K562 (cell line): ENCODE data around the gene PAM. TPM values are rescaled to one million over a fixed set of nuclear protein-coding genes. Genes with fewer than 3 reads are reported as not detected.

Source experiments
- ATAC-seq: fragments of 200-7000 bp; cut with Tn5 transposase; 3 replicates; pipeline ENCODE4 v1.9.1; 2020; ENCODE audit warnings: moderate library complexity
- BruUV-seq: library from RNA; stranded (reverse); fragments of 400-500 nt; replicated peaks from 2 replicates; lab custom pipeline; 2021; lab: Mats Ljungman, UMichigan
- CTCF ChIA-PET: fragments of 300-600 bp; formaldehyde crosslinking; extraction: SDS; loops from one replicate; lab custom pipeline; 2021; ENCODE audit warnings: low intra/inter-chr PET ratio; lab: Yijun Ruan, JAX
- POLR2A ChIA-PET: fragments of 300-600, 350-650 bp; sonication (Branson Sonifier 250); formaldehyde crosslinking; extraction: SDS; loops from one replicate; lab custom pipeline; 2021; ENCODE audit warnings: antibody characterized with exemption, inconsistent platforms; lab: Yijun Ruan, JAX
- DNase-seq, 4 experiments: peaks; one replicate each; pipeline versions ENCODE4 v3.0.0 to v3.0.0-alpha.2; 2011 to 2018; ENCODE audit warnings: low spot score in 3 of 4, mixed read lengths in 3 of 4; ENCODE audit errors: extremely low read depth in 1 of 4
- FAIRE-seq: peaks from 2 replicates; lab custom pipeline; 2011; peaks lifted over from hg19 to GRCh38; lab: Jason Lieb, UNC
- H2AFZ ChIP-seq: 2 replicates; pipeline ENCODE4 v1.6.0; 2011; ENCODE audit warnings: low read depth, low read length, control low read depth, inconsistent platforms
- H3K27ac ChIP-seq: fragments of 200-600 bp; 3 replicates; pipeline ENCODE4 v1.8.0; 2011; ENCODE audit warnings: low read depth, mild to moderate bottlenecking, control low read depth, inconsistent platforms, low read length, moderate library complexity, mixed read lengths; ENCODE audit errors: extremely low read depth
- H3K27me3 ChIP-seq, 2 experiments: fragments of 300-600 bp in 1 of 2; 2 replicates in 1 of 2; 3 replicates in 1 of 2; pipeline versions ENCODE4 v1.6.0 to v1.8.0; 2011; ENCODE audit warnings: inconsistent platforms in 2 of 2, low read length in 2 of 2, mild to moderate bottlenecking in 1 of 2, mixed read lengths in 1 of 2, moderate library complexity in 1 of 2; ENCODE audit not compliant: control insufficient read depth in 2 of 2, insufficient read depth in 2 of 2
- H3K36me3 ChIP-seq: fragments of 300-600 bp; 3 replicates; pipeline ENCODE4 v1.8.0; 2011; ENCODE audit warnings: mild to moderate bottlenecking, low read length, inconsistent platforms; ENCODE audit not compliant: control insufficient read depth, insufficient read depth
- H3K4me1 ChIP-seq, 2 experiments: fragments of 200-600 bp in 1 of 2; replicated peaks in 1 of 2; 2 replicates in 1 of 2; 3 replicates in 1 of 2; pipeline versions ENCODE4 v1.5.1 to v1.8.0; 2011; ENCODE audit warnings: inconsistent platforms in 2 of 2, low read length in 2 of 2, mild to moderate bottlenecking in 1 of 2, mixed read lengths in 1 of 2, moderate library complexity in 1 of 2; ENCODE audit not compliant: control insufficient read depth in 2 of 2, insufficient read depth in 2 of 2
- H3K4me2 ChIP-seq: 2 replicates; pipeline ENCODE4 v1.6.1; 2011; ENCODE audit warnings: low read length, control low read depth, inconsistent platforms, mixed read lengths; ENCODE audit not compliant: insufficient read depth
- H3K4me3 ChIP-seq: fragments of 200-600 bp; sonication (generic), shearing (Covaris generic); 2 replicates; pipeline ENCODE4 v1.5.1; 2016; ENCODE audit warnings: control low read depth, inconsistent platforms
- H3K79me2 ChIP-seq: fragments of 200-600 bp; 3 replicates; pipeline ENCODE4 v1.8.0; 2011; ENCODE audit warnings: low read length, inconsistent platforms; ENCODE audit not compliant: control insufficient read depth, insufficient read depth
- H3K9ac ChIP-seq, 2 experiments: 2 replicates each; pipeline versions ENCODE4 v1.6.0 to v1.6.1; 2011; ENCODE audit warnings: low read depth in 2 of 2, low read length in 2 of 2, control low read depth in 1 of 2, inconsistent platforms in 1 of 2, mild to moderate bottlenecking in 1 of 2, mixed read lengths in 1 of 2; ENCODE audit not compliant: insufficient read depth in 1 of 2
- H3K9me1 ChIP-seq: one replicate; pipeline ENCODE4 v1.6.0; 2011; ENCODE audit warnings: inconsistent platforms, mild to moderate bottlenecking, low read length, moderate library complexity; ENCODE audit not compliant: control insufficient read depth, insufficient read depth
- H3K9me3 ChIP-seq: replicated peaks from 2 replicates; pipeline ENCODE4 v1.5.1; 2011; ENCODE audit warnings: low read depth, low read length, inconsistent platforms; ENCODE audit not compliant: control insufficient read depth, insufficient read depth
- H4K20me1 ChIP-seq: replicated peaks from 2 replicates; pipeline ENCODE4 v1.6.1; 2011; ENCODE audit warnings: low read length, inconsistent platforms, mixed read lengths; ENCODE audit not compliant: control insufficient read depth, insufficient read depth
- ELF1 ChIP-seq: fragments of 200-800 bp; sonication (Bioruptor generic); IDR thresholded peaks from 2 replicates; pipeline ENCODE4 v1.6.1; 2016; ENCODE audit warnings: missing genetic modification characterization, missing compliant biosample characterization
- FOS ChIP-seq: IDR thresholded peaks from 3 replicates; pipeline ENCODE4 v1.6.1; 2011; ENCODE audit not compliant: insufficient read length; ENCODE audit errors: extremely low read depth
- HNRNPUL1 ChIP-seq: fragments of 200-400 bp; formaldehyde crosslinking; IDR thresholded peaks from 2 replicates; pipeline ENCODE4 v1.6.1; 2017; ENCODE audit warnings: low read length
- MCM2 ChIP-seq: fragments of 450-650 bp; IDR thresholded peaks from 2 replicates; pipeline ENCODE4 v1.6.1; 2017; ENCODE audit warnings: low read depth, mild to moderate bottlenecking
- NFIC ChIP-seq: fragments of 450-650 bp; IDR thresholded peaks from 2 replicates; pipeline ENCODE4 v1.6.1; 2017; ENCODE audit warnings: mild to moderate bottlenecking, inconsistent platforms
- NFIX ChIP-seq: fragments of 250-450 bp; sonication (Bioruptor Pico); IDR thresholded peaks from 2 replicates; pipeline ENCODE4 v1.4.0; 2020; ENCODE audit warnings: low read depth, mild to moderate bottlenecking, moderate library complexity
- ZEB2 ChIP-seq: fragments of 450-650 bp; IDR thresholded peaks from 2 replicates; pipeline ENCODE4 v1.6.1; 2016
- ZNF143 ChIP-seq: sonication (generic); formaldehyde crosslinking; IDR thresholded peaks from 2 replicates; pipeline ENCODE4 v1.9.0; 2022; ENCODE audit warnings: mild to moderate bottlenecking, missing genetic modification reagents
- ZNF512 ChIP-seq: IDR thresholded peaks from 2 replicates; pipeline ENCODE4 v1.6.1; 2016; ENCODE audit warnings: missing genetic modification characterization, missing compliant biosample characterization
- WGBS: fragments of 100-300 bp; shearing (Covaris generic); methylation state at CpG from one replicate; pipeline ENCODE4 v1.1.6; 2016; ENCODE audit warnings: low coverage, mixed read lengths; ENCODE audit not compliant: insufficient coverage; ENCODE audit errors: missing lambda C conversion rate; 5-methylcytosine and 5-hydroxymethylcytosine counted together
- in situ Hi-C: fragments of 300-500 bp; cut with MboI; formaldehyde crosslinking; loops from 4 replicates; pipeline ENCODE4 v1.15.0; 2018; ENCODE audit warnings: inconsistent platforms, mixed read lengths
- intact Hi-C: fragments of 100-400 bp; cut with micrococcal nuclease; formaldehyde crosslinking; loops from 2 replicates; pipeline ENCODE4 v1.14.2; 2022
- polyA plus RNA-seq, 8 experiments: library from polyadenylated mRNA; depleted of rRNA in 4 of 8; stranded (reverse) in 5 of 8; unstranded in 3 of 8; fragments of >200 nt; fragmentation: Nextera tagmentation in 2 of 8; fragmentation: Illumina TruSeq in 1 of 8; extraction: Ambion mirVana in 2 of 8; extraction: Trizol in 1 of 8; gene quantifications; 2 replicates each; pipeline versions ENCODE4 v1.2.1 to v1.2.3, GENCODE V29; 2011 to 2014; ENCODE audit warnings: inconsistent platforms in 1 of 8, missing spikeins in 1 of 8
- total RNA-seq, 7 experiments: library from RNA; depleted of rRNA in 6 of 7; stranded (reverse); fragments of >200 nt in 6 of 7; fragmentation: Illumina TruSeq in 2 of 7; extraction: Trizol in 2 of 7; gene quantifications; 2 replicates each; pipeline versions ENCODE4 v1.2.1 to v1.2.3, GENCODE V29; 2011 to 2021; ENCODE audit warnings: low replicate concordance in 1 of 7

The PAM gene
- total and polyA plus RNA-seq, 9 of the 15 experiments (the other 6 are each of a cell fraction or from before 2014, with no cell fraction given): 0.39 to 3.1 (median 0.77) TPM

GRCh38 chr5:102747386-102748166 is 7.5 kb upstream of the PAM start:
- no peaks in the 10 kb centered on the region for H4K20me1 ChIP-seq
- no peak overlapping the region for H2AFZ ChIP-seq
- no peaks in the 10 kb centered on the region for H3K79me2 ChIP-seq
- BruUV-seq: no TSS peak
- FAIRE-seq (no peak), DNase-seq (no peak), ATAC-seq (no peak)
- intact Hi-C loops: no loop called here
- H3K36me3 ChIP-seq: no peaks in the 10 kb centered on the region
- no peak overlapping the region for H3K4me3 ChIP-seq
- peaks cover 0 to 7% of the 10 kb centered on the region in 2 experiments; a peak in 2 of 5 replicates for H3K27me3 ChIP-seq
- ChIA-PET CTCF (interaction anchor here (0.9 kb wide), 1 partner anchor 16 kb away, joined by 3 read pairs; no protein-coding TSS in a partner anchor), POLR2A (interaction anchor here (0.8 to 1.3 kb wide), 3 partner anchors 8 to 51 kb away, joined by 3 read pairs; no protein-coding TSS in a partner anchor)
- H3K4me1 ChIP-seq: peaks cover 0 to 5% of the 10 kb centered on the region in 2 experiments; a peak in 1 of 5 replicates
- WGBS: 0% methylated on average over 4 of the region's 4 CpGs
- no peak overlapping the region for H3K27ac ChIP-seq
- H3K9me1 ChIP-seq: no peaks in the 10 kb centered on the region
- no peaks in the 10 kb centered on the region for H3K9me3 ChIP-seq
- no peak overlapping the region for H3K9ac ChIP-seq
- TF ChIP-seq ELF1 (tag): no peak
- TF ChIP-seq, all 486 proteins: peak for 0
- H3K4me2 ChIP-seq: no peak overlapping the region
- in situ Hi-C loops: no loop called here

GRCh38 chr5:102749416-102750030 is 5.6 kb upstream of the PAM start:
- FAIRE-seq: no peak
- POLR2A ChIA-PET: no interaction called here
- in situ Hi-C loops: no loop called here
- no peak for TF ChIP-seq ZNF512 (tag)
- no peak for TF ChIP-seq ZNF143
- no peak for TF ChIP-seq NFIX
- TF ChIP-seq HNRNPUL1: no peak
- no peak for TF ChIP-seq ZEB2
- TF ChIP-seq FOS: no peak
- TF ChIP-seq NFIC: no peak
- TF ChIP-seq MCM2: no peak

More at GRCh38 chr5:102749416-102750030, 5.6 kb upstream of the PAM start:
- H3K9me3 ChIP-seq: no peaks in the 10 kb centered on the region
- no peak overlapping the region for H3K9ac ChIP-seq
- H3K79me2 ChIP-seq: no peaks in the 10 kb centered on the region
- no TSS peak for BruUV-seq
- no peak overlapping the region for H3K27ac ChIP-seq
- peaks cover 0 to 7% of the 10 kb centered on the region in 2 experiments; a peak in 3 of 5 replicates for H3K4me1 ChIP-seq
- 0% methylated on average over 5 of the region's 5 CpGs for WGBS
- no peaks in the 10 kb centered on the region for H3K9me1 ChIP-seq
- no peaks in the 10 kb centered on the region for H4K20me1 ChIP-seq
- no peak overlapping the region for H3K4me2 ChIP-seq
- CTCF ChIA-PET: no interaction called here
- H3K27me3 ChIP-seq: peaks cover 4 to 19% of the 10 kb centered on the region in 2 experiments; a peak in 3 of 5 replicates
- DNase-seq: no peak
- intact Hi-C loops: no loop called here
- H3K4me3 ChIP-seq: no peak overlapping the region
- ATAC-seq: no peak
- H3K36me3 ChIP-seq: no peaks in the 10 kb centered on the region
- H2AFZ ChIP-seq: no peak overlapping the region
